Fibroblast of lung (primary cell): ENCODE results near the gene LBX1.

Source experiments
- EZH2 ChIP-seq: IDR thresholded peaks from 2 replicates; pipeline ENCODE4 v1.5.1; 2012; ENCODE audit warnings: low read length, control low read depth, mild to moderate bottlenecking; ENCODE audit errors: missing control alignments
- TF ChIP-seq, protein P1 (sequence below), 2 donors: IDR thresholded peaks in 1 of 2; conservative IDR thresholded peaks in 1 of 2; 1 replicate in 1 of 2; 2 replicates in 1 of 2; pipeline ENCODE4 v1.5.1; 2011 to 2012; ENCODE audit warnings: low read length in 2 of 2, control low read depth in 1 of 2, inconsistent platforms in 1 of 2, low read depth in 1 of 2, mild to moderate bottlenecking in 1 of 2

DNA sequence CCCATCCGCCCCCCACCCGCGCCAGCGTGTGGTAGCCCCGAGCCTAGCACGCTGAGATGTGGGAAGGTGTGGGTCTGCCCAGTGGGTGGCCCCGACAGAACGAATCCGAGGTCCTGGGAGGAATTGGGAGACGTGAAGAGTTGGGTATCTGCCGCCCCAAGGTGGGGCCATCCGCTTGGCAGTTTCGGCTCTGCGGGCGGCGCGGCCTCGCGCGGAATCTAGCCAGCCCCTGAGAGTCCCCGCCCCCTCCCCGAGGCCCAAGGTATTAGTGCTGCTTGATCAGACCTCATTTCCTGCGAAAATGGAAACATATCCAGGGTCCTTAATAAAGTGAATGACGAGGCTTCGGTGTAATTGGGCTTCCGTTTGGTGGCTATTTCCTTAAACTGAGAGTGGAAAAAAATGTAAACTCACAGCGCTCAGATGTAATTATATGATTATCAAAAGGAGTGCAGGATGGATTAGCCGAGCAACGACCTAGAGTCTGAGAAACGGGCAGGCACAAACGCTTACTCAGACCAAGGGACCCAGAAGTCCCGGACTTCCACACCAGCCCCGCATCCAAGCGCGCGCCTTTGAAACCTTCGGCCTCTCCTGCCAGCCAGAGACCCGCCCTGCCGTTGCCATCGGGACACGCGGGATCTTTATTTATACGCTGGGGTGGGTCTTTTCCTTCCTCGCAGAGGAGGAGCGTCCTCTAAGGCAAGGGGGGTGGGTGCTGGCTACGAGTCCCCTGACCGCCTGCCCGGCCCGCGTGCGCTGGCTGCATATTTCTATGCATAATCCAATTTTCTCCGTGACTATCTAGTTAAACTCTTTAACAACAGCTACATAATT, 12.8 kb downstream of the LBX1 start:
- TF ChIP-seq EZH2, result peak; percentile 71
- TF ChIP-seq, protein P1, sequence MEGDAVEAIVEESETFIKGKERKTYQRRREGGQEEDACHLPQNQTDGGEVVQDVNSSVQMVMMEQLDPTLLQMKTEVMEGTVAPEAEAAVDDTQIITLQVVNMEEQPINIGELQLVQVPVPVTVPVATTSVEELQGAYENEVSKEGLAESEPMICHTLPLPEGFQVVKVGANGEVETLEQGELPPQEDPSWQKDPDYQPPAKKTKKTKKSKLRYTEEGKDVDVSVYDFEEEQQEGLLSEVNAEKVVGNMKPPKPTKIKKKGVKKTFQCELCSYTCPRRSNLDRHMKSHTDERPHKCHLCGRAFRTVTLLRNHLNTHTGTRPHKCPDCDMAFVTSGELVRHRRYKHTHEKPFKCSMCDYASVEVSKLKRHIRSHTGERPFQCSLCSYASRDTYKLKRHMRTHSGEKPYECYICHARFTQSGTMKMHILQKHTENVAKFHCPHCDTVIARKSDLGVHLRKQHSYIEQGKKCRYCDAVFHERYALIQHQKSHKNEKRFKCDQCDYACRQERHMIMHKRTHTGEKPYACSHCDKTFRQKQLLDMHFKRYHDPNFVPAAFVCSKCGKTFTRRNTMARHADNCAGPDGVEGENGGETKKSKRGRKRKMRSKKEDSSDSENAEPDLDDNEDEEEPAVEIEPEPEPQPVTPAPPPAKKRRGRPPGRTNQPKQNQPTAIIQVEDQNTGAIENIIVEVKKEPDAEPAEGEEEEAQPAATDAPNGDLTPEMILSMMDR (conservative IDR thresholded peaks at IDR 0.05 in 1 of 2, IDR thresholded peaks at IDR 0.05 in 1 of 2; ENCODE audit: low read depth in 1 of 2, low read length in 2 of 2), result no peak
